Measurements from ENCODE around the gene PDPN. TPM values are rescaled to one million over a fixed set of nuclear protein-coding genes. Genes with fewer than 3 reads are reported as not detected.
A peak's percentile ranks its signal among the peaks of the same experiment; 100 is the strongest.

Gene PDPN
- total RNA-seq, 2 donors from 2014 or later, result 29.9 to 43.2 TPM

DNA sequence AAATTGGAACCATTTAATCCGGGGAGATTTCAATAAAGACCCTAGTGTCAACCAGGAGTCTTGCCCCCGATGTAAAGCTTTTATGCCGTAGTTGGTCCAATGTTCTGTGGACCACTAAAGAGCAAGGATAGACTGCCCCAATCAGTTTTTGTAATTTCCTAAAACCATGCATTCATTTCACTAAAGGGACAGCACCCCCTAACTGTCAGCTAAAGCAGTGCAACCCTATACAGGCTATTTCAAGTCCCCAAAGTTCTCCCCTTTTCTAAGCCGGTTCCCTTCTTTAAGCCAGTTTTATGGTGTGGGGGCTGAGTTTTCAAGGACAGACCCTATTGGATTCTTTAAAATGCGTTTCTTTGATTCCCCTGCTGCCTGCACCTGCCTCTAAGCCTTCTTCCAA, 12.7 kb upstream of the PDPN start:
- H3K9ac ChIP-seq (ENCODE audit: extremely low read depth, low read length, poor library complexity, severe bottlenecking), result no peak overlapping the region
- H3K36me3 Mint-ChIP-seq (ENCODE audit: low read depth), result no peaks in the 10 kb centered on the region
- H3K4me1 Mint-ChIP-seq, result peaks cover 11% of the 10 kb centered on the region
- DNase-seq, result peak; percentile 60
- H3K9me3 ChIP-seq (ENCODE audit: control insufficient read depth, low read length), result no peaks in the 10 kb centered on the region
- no peak overlapping the region for H3K4me3 ChIP-seq (ENCODE audit: low read length)
- no peak overlapping the region for H3K27ac ChIP-seq (ENCODE audit: low read depth, low read length)
- TF ChIP-seq, protein P1, sequence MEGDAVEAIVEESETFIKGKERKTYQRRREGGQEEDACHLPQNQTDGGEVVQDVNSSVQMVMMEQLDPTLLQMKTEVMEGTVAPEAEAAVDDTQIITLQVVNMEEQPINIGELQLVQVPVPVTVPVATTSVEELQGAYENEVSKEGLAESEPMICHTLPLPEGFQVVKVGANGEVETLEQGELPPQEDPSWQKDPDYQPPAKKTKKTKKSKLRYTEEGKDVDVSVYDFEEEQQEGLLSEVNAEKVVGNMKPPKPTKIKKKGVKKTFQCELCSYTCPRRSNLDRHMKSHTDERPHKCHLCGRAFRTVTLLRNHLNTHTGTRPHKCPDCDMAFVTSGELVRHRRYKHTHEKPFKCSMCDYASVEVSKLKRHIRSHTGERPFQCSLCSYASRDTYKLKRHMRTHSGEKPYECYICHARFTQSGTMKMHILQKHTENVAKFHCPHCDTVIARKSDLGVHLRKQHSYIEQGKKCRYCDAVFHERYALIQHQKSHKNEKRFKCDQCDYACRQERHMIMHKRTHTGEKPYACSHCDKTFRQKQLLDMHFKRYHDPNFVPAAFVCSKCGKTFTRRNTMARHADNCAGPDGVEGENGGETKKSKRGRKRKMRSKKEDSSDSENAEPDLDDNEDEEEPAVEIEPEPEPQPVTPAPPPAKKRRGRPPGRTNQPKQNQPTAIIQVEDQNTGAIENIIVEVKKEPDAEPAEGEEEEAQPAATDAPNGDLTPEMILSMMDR (conservative IDR thresholded peaks at IDR 0.05), result peak; percentile 80
- H3K4me3 Mint-ChIP-seq, result no peak overlapping the region
- H3K36me3 ChIP-seq (ENCODE audit: control insufficient read depth, insufficient read depth, low read length), result no peaks in the 10 kb centered on the region
- H3K9me3 Mint-ChIP-seq, result no peaks in the 10 kb centered on the region
- H3K27ac Mint-ChIP-seq, result no peak overlapping the region
- H3K4me1 ChIP-seq (ENCODE audit: control insufficient read depth, insufficient read depth, low read length), result no peaks in the 10 kb centered on the region
- 86% methylated on average over 3 to 5 of the region's 5 CpGs for WGBS, 2 experiments (ENCODE audit: insufficient coverage in 1 of 2, insufficient read length in 1 of 2)
- peaks cover 11% of the 10 kb centered on the region for H3K27me3 Mint-ChIP-seq (ENCODE audit: insufficient read depth)
- H3K27me3 ChIP-seq (ENCODE audit: control insufficient read depth, insufficient read depth, low read length, poor library complexity, severe bottlenecking), result no peaks in the 10 kb centered on the region

DNA sequence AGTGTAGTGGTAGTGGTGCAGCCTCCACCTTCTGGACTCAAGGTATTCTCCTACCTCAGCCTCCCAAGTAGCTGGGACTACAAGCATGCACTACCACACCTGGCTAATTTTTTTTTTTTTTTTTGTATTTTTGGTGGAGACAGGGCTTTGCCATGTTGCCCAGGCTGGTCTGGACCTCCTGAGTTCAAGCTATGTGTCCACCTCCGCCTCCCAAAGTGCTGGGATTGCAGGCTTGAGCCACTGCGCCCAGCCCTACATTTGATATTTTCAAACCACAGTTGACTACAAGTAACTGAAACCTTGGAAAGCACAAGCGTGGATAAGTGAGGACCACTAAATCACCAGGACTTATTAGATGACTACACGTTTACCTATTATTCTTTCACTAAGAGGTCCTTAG, 10.0 kb upstream of the PDPN start:
- Histone ChIP-seq H3K9me3 (ENCODE audit: control insufficient read depth, low read length) (no peaks in the 10 kb centered on the region), H3K4me3 (ENCODE audit: low read length) (no peak overlapping the region), H3K27ac (ENCODE audit: low read depth, low read length) (no peak overlapping the region), H3K9ac (ENCODE audit: extremely low read depth, low read length, poor library complexity, severe bottlenecking) (no peak overlapping the region), H3K36me3 (ENCODE audit: control insufficient read depth, insufficient read depth, low read length) (no peaks in the 10 kb centered on the region), H3K4me1 (ENCODE audit: control insufficient read depth, insufficient read depth, low read length) (peaks cover under 1% of the 10 kb centered on the region), H3K27me3 (ENCODE audit: control insufficient read depth, insufficient read depth, low read length, poor library complexity, severe bottlenecking) (peaks cover 8% of the 10 kb centered on the region)
- H3K27me3 Mint-ChIP-seq (ENCODE audit: insufficient read depth), result peaks cover 29% of the 10 kb centered on the region
- H3K4me1 Mint-ChIP-seq, result peaks cover 14% of the 10 kb centered on the region
- no peaks in the 10 kb centered on the region for H3K36me3 Mint-ChIP-seq (ENCODE audit: low read depth)
- H3K4me3 Mint-ChIP-seq, result no peak overlapping the region
- peak; percentile 10 for DNase-seq
- no peak overlapping the region for H3K27ac Mint-ChIP-seq
- WGBS, 2 experiments (ENCODE audit: insufficient coverage in 1 of 2, insufficient read length in 1 of 2), result 87 to 100% methylated on average over 3 to 4 of the region's 4 CpGs
- no peaks in the 10 kb centered on the region for H3K9me3 Mint-ChIP-seq
- TF ChIP-seq, protein P1 (conservative IDR thresholded peaks at IDR 0.05), result no peak

DNA sequence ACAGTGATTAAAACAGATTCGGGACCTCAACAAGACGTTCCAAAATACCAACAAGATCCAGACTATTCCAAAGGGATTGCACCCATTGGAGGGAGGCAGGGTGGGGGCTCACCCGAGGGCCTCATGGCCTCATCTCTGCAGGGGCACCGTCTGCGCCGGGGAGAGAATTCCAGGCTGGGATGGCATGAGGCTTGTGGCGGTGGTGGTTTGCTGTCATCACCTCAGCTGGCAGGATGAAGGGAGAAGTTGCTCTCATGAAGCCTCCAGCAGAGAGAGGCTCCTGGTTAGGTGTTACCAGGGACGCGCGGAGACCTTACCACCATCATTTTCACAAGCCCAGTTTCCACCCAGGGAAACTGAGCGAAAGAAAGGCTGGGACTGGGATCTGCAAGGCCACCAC, 6.7 kb upstream of the PDPN start:
- no peaks in the 10 kb centered on the region for H3K9me3 Mint-ChIP-seq

More for the DNA sequence above, 6.7 kb upstream of the PDPN start:
- H3K27ac Mint-ChIP-seq, result no peak overlapping the region
- TF ChIP-seq, protein P1 (conservative IDR thresholded peaks at IDR 0.05), result no peak
- H3K36me3 Mint-ChIP-seq (ENCODE audit: low read depth), result no peaks in the 10 kb centered on the region
- 90% methylated on average over 11 of the region's 11 CpGs; no CpG with 5 or more reads in 1 of the 2 experiments for WGBS, 2 experiments (ENCODE audit: insufficient coverage in 1 of 2, insufficient read length in 1 of 2)
- no peak overlapping the region for H3K4me3 Mint-ChIP-seq
- Histone ChIP-seq H3K36me3 (ENCODE audit: control insufficient read depth, insufficient read depth, low read length) (no peaks in the 10 kb centered on the region), H3K4me1 (ENCODE audit: control insufficient read depth, insufficient read depth, low read length) (peaks cover 3% of the 10 kb centered on the region), H3K9me3 (ENCODE audit: control insufficient read depth, low read length) (no peaks in the 10 kb centered on the region), H3K9ac (ENCODE audit: extremely low read depth, low read length, poor library complexity, severe bottlenecking) (no peak overlapping the region), H3K27ac (ENCODE audit: low read depth, low read length) (no peak overlapping the region), H3K27me3 (ENCODE audit: control insufficient read depth, insufficient read depth, low read length, poor library complexity, severe bottlenecking) (peaks cover 17% of the 10 kb centered on the region), H3K4me3 (ENCODE audit: low read length) (no peak overlapping the region)
- DNase-seq, result no peak
- H3K4me1 Mint-ChIP-seq, result peaks cover 18% of the 10 kb centered on the region
- H3K27me3 Mint-ChIP-seq (ENCODE audit: insufficient read depth), result peaks cover 48% of the 10 kb centered on the region
